DND-41 (cell line): ENCODE results near the gene PHLDB2.

ENCODE experiments used
- ATAC-seq: fragments of 200-7000 bp; cut with Tn5 transposase; 3 replicates; pipeline ENCODE4 v1.9.1; 2021; ENCODE audit warnings: low read depth; ENCODE audit not compliant: insufficient read depth
- DNase-seq: peaks from one replicate; pipeline ENCODE4 v3.0.0-alpha.2; 2020
- H2AFZ ChIP-seq: 2 replicates; pipeline ENCODE4 v1.6.0; 2012; ENCODE audit warnings: low read depth, low read length
- H3K27ac ChIP-seq: 2 replicates; pipeline ENCODE4 v1.5.1; 2012; ENCODE audit warnings: low read length, inconsistent platforms
- H3K27me3 ChIP-seq: fragments of 200-600 bp; sonication (generic); 2 replicates; pipeline ENCODE4 v1.6.0; 2012; ENCODE audit warnings: low read length, mild to moderate bottlenecking, inconsistent platforms; ENCODE audit not compliant: insufficient read depth, poor library complexity
- H3K36me3 ChIP-seq: 2 replicates; pipeline ENCODE4 v1.5.1; 2012; ENCODE audit warnings: low read length, inconsistent platforms; ENCODE audit not compliant: insufficient read depth
- H3K4me1 ChIP-seq: 2 replicates; pipeline ENCODE4 v1.5.1; 2012; ENCODE audit warnings: mild to moderate bottlenecking, low read length; ENCODE audit not compliant: insufficient read depth
- H3K4me2 ChIP-seq: 2 replicates; pipeline ENCODE4 v1.6.0; 2012; ENCODE audit warnings: mild to moderate bottlenecking, moderate library complexity, low read length, inconsistent platforms; ENCODE audit not compliant: insufficient read depth
- H3K4me3 ChIP-seq, 2 experiments: fragments of 200-600 bp in 1 of 2; shearing (Covaris generic) in 1 of 2; 2 replicates each; pipeline ENCODE4 v1.5.1; 2012 to 2016; ENCODE audit warnings: inconsistent platforms in 2 of 2, low read length in 2 of 2, mild to moderate bottlenecking in 2 of 2, low read depth in 1 of 2, moderate library complexity in 1 of 2
- H3K79me2 ChIP-seq: 2 replicates; pipeline ENCODE4 v1.6.0; 2012; ENCODE audit warnings: low read length, inconsistent platforms; ENCODE audit not compliant: insufficient read depth
- H3K9ac ChIP-seq: 2 replicates; pipeline ENCODE4 v1.6.0; 2012; ENCODE audit warnings: low read depth, mild to moderate bottlenecking, inconsistent platforms, low read length, moderate library complexity
- H3K9me3 ChIP-seq: 2 replicates; pipeline ENCODE4 v1.5.1; 2012; ENCODE audit warnings: low read length, moderate library complexity, mild to moderate bottlenecking, inconsistent platforms; ENCODE audit not compliant: insufficient read depth, severe bottlenecking
- H4K20me1 ChIP-seq: 2 replicates; pipeline ENCODE4 v1.6.0; 2012; ENCODE audit warnings: low read length; ENCODE audit not compliant: insufficient read depth
- EZH2 ChIP-seq: IDR thresholded peaks from 3 replicates; pipeline ENCODE4 v1.6.1; 2012; ENCODE audit warnings: borderline replicate concordance, low read depth, mild to moderate bottlenecking, moderate library complexity, low read length, inconsistent platforms; ENCODE audit not compliant: severe bottlenecking
- TF ChIP-seq, protein P1 (sequence below): IDR thresholded peaks from 2 replicates; pipeline ENCODE4 v1.5.1; 2012; ENCODE audit warnings: borderline replicate concordance, low read length, moderate library complexity, mild to moderate bottlenecking; ENCODE audit not compliant: poor library complexity, severe bottlenecking; ENCODE audit errors: extremely low read depth

PHLDB2 gene

DNA sequence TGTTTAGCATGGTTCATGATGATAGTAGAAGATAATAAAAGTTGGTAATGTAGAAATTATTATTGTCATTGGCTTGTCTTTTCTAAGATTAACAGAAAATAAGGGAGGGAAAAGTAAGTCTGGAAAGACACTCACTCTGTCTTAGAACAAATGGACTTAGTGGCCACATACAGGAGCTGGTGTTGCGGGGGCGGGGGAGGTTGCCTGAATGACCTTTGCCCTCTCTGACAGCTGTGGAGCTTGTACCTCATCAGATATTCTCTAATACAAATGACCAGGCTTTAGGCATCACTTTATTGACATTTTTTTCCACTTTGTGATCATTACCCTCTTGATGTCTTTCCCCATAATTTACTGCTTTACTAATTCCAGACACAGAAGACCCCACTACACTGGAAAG lies 145.6 kb downstream of the PHLDB2 start:
- no peaks in the 10 kb centered on the region for H3K27me3 ChIP-seq

DNA sequence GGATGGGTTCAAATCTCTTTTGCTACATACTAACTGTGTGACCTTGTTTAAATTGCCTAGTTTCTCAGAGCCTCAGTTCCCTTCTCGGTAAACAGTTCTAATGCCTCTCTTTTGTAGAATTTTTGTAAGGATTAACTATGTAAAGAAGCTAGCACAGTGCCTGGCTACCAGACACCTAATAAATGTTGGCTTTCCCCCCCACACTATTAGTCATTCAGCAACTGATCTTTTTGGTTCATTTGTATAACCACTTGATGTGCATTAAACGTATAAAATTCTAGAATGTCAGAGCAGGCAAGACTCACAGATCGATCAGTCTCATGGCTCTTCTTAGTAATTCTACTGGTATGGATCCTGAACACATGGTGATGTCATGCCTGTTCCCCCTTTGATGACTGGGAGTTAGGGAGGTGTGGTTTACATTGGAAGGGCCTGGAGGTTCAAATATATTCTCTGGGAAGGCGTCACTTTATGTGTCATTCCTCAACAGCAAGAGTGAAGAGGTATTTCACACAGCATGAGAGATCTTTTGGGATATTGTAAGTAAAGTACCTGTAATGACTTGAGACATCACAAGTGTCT lies 146.1 kb downstream of the PHLDB2 start:
- Histone ChIP-seq H3K36me3 (no peaks in the 10 kb centered on the region), H2AFZ (no peak overlapping the region), H3K9me3 (no peaks in the 10 kb centered on the region), H3K4me1 (no peaks in the 10 kb centered on the region), H3K27ac (no peak overlapping the region), H3K9ac (no peak overlapping the region), H4K20me1 (no peaks in the 10 kb centered on the region), H3K79me2 (no peaks in the 10 kb centered on the region), H3K4me3 (no peak overlapping the region), H3K4me2 (no peak overlapping the region), H3K27me3 (no peaks in the 10 kb centered on the region)
- TF ChIP-seq, protein P1, sequence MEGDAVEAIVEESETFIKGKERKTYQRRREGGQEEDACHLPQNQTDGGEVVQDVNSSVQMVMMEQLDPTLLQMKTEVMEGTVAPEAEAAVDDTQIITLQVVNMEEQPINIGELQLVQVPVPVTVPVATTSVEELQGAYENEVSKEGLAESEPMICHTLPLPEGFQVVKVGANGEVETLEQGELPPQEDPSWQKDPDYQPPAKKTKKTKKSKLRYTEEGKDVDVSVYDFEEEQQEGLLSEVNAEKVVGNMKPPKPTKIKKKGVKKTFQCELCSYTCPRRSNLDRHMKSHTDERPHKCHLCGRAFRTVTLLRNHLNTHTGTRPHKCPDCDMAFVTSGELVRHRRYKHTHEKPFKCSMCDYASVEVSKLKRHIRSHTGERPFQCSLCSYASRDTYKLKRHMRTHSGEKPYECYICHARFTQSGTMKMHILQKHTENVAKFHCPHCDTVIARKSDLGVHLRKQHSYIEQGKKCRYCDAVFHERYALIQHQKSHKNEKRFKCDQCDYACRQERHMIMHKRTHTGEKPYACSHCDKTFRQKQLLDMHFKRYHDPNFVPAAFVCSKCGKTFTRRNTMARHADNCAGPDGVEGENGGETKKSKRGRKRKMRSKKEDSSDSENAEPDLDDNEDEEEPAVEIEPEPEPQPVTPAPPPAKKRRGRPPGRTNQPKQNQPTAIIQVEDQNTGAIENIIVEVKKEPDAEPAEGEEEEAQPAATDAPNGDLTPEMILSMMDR = no peak
- TF ChIP-seq EZH2 = no peak
- no peak for DNase-seq
- ATAC-seq = no peak

More for the DNA sequence above, 145.6 kb downstream of the PHLDB2 start:
- no peak overlapping the region for H2AFZ ChIP-seq
- no peaks in the 10 kb centered on the region for H3K9me3 ChIP-seq
- TF ChIP-seq, protein P1 = no peak
- TF ChIP-seq EZH2 = no peak
- H3K27ac ChIP-seq = no peak overlapping the region
- H3K4me1 ChIP-seq = no peaks in the 10 kb centered on the region
- no peaks in the 10 kb centered on the region for H4K20me1 ChIP-seq
- no peak overlapping the region for H3K9ac ChIP-seq
- no peak overlapping the region for H3K4me2 ChIP-seq
- H3K79me2 ChIP-seq = no peaks in the 10 kb centered on the region
- H3K36me3 ChIP-seq = no peaks in the 10 kb centered on the region
- ATAC-seq (no peak), DNase-seq (no peak)
- no peak overlapping the region for H3K4me3 ChIP-seq

DNA sequence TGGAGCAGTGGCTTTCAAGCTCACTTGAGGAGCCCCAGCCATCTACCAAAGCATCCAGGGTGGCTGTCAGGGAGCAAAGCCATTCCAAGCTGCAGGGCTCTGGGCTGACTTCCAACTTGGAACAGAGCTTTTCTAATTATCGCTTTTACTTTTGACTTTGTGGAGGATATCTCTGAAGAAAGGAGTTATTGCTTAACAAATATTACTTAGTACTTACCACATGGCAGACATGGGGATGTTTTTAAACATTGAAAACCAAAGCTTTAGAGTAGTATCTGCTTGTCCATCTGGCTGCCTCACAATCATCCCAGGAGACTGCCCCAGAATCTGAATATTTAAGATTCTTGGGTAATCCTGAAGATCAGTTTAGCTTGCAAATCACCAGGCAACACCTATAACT lies 148.6 kb downstream of the PHLDB2 start:
- Histone ChIP-seq H3K36me3 (no peaks in the 10 kb centered on the region), H3K79me2 (no peaks in the 10 kb centered on the region), H3K4me3 (no peak overlapping the region), H3K4me1 (no peaks in the 10 kb centered on the region), H3K4me2 (no peak overlapping the region), H2AFZ (no peak overlapping the region), H3K9me3 (no peaks in the 10 kb centered on the region), H3K27ac (no peak overlapping the region), H3K27me3 (no peaks in the 10 kb centered on the region), H4K20me1 (no peaks in the 10 kb centered on the region), H3K9ac (no peak overlapping the region)
- TF ChIP-seq, protein P1 = no peak
- TF ChIP-seq EZH2 = no peak
- ATAC-seq = no peak
- no peak for DNase-seq

DNA sequence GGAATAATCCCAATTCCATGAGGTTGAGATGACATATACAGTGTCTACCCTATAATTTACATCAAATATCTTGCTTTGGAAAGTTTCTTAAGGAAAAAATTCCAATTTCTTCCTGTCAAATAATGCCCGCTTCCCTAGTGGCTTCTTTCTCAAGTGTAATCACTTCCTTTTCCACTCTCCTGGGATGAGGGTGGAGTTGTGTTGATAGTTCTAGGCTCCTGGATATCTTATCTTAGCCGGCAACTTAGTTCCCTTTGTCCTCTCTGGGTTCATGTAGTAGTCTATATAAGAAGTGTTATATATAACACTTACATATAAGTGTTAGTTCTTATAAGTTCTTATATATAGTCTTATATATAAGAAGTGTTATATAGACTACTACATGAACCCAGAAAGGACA lies 150.6 kb downstream of the PHLDB2 start:
- ATAC-seq (no peak), DNase-seq (no peak)
- Histone ChIP-seq H3K9ac (no peak overlapping the region), H3K4me2 (no peak overlapping the region), H3K79me2 (no peaks in the 10 kb centered on the region), H4K20me1 (no peaks in the 10 kb centered on the region), H3K9me3 (no peaks in the 10 kb centered on the region), H3K4me3 (no peak overlapping the region), H3K27ac (no peak overlapping the region), H3K36me3 (no peaks in the 10 kb centered on the region), H3K4me1 (no peaks in the 10 kb centered on the region), H3K27me3 (no peaks in the 10 kb centered on the region), H2AFZ (no peak overlapping the region)
- no peak for TF ChIP-seq EZH2
- TF ChIP-seq, protein P1 = no peak
